Body of pancreas (tissue), 4 donors: ENCODE data around the gene CYTH1.

ENCODE experiments used
- CTCF ChIP-seq, 7 experiments: fragments of 450-650 bp in 4 of 7; fragments of 200-600 bp in 3 of 7; sonication (generic) in 3 of 7; IDR thresholded peaks; one replicate each; pipeline ENCODE4 v1.5.1; 2016 to 2019; ENCODE audit warnings: antibody characterized with exemption in 7 of 7
- POLR2A ChIP-seq, 3 donors: fragments of 450-650 bp; IDR thresholded peaks; one replicate each; pipeline ENCODE4 v1.6.1; 2016; ENCODE audit warnings: antibody characterized with exemption in 3 of 3, mild to moderate bottlenecking in 2 of 3

DNA sequence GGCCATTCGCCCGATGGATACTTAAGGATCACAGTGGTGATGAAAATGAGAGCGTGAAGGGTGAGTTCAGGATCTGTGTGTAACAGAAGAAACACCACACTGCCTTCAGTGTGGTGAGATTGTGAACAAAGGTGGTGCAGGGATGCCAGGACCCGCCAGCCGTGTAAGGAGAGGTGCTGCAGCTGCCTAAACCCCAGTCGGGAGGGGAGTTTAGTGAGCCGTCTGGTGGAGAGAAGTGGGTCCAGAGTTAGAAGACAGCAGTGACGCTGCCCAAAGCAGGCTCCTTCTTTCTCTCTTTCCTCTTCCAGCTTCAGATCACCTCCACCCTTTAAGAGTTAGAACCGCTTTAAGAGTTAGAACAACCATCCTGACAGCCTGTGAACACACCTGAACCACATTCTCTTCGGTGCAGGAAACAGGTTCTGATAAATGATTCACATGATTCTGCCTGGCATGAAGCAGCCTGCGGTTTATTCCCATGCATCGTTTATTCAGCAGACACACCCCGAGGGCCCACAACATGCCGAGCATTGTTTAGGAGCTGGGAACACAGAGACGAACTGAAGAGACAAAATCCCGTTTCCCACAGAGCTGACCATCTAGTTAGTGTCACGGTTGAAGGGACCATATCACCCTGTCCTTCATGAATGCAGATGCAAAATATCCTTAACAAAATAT, 120.8 kb downstream of the CYTH1 start:
- TF ChIP-seq CTCF (IDR thresholded peaks at IDR 0.05) (no peak), POLR2A (IDR thresholded peaks at IDR 0.05) (no peak)
